H1 (cell line): ENCODE data around the gene VPS13C.

Experiments used
- CEBPB ChIP-seq: IDR thresholded peaks from 2 replicates; pipeline ENCODE4 v1.6.1; 2012; ENCODE audit warnings: low read depth, low read length
- CTBP2 ChIP-seq: IDR thresholded peaks from 2 replicates; pipeline ENCODE4 v1.7.0; 2011; ENCODE audit warnings: borderline replicate concordance, mild to moderate bottlenecking, moderate library complexity, mixed read lengths, low read length; ENCODE audit not compliant: insufficient read depth, insufficient read length
- CTCF ChIP-seq, 3 experiments: IDR thresholded peaks; 1 replicate in 2 of 3; 2 replicates in 1 of 3; pipeline versions ENCODE4 v1.5.1 to v1.6.1; 2011; ENCODE audit warnings: low read length in 3 of 3, mild to moderate bottlenecking in 3 of 3, inconsistent platforms in 2 of 3, low read depth in 1 of 3, moderate library complexity in 1 of 3; ENCODE audit not compliant: insufficient read depth in 1 of 3; ENCODE audit errors: control extremely low read depth in 1 of 3
- JUN ChIP-seq: IDR thresholded peaks from 2 replicates; pipeline ENCODE4 v1.6.1; 2011; ENCODE audit warnings: low read depth, mild to moderate bottlenecking, improper control_type of control experiment, low read length
- JUND ChIP-seq: IDR thresholded peaks from 2 replicates; pipeline ENCODE4 v1.6.1; 2011; ENCODE audit warnings: mild to moderate bottlenecking, improper control_type of control experiment, low read length
- NRF1 ChIP-seq: IDR thresholded peaks from 2 replicates; pipeline ENCODE4 v1.6.1; 2011; ENCODE audit warnings: mild to moderate bottlenecking, low read depth, low read length, improper control_type of control experiment
- PHF8 ChIP-seq: fragments of 200-600 bp; sonication (generic); conservative IDR thresholded peaks from 2 replicates; pipeline ENCODE4 v1.7.1; 2012; ENCODE audit warnings: low read depth, mild to moderate bottlenecking, inconsistent platforms, low read length, moderate library complexity
- POLR2A ChIP-seq, 2 experiments: IDR thresholded peaks; 1 replicate in 1 of 2; 2 replicates in 1 of 2; pipeline ENCODE4 v1.6.1; 2011; ENCODE audit warnings: low read depth in 2 of 2, low read length in 2 of 2, mild to moderate bottlenecking in 2 of 2; ENCODE audit errors: control extremely low read depth in 1 of 2
- POLR2AphosphoS5 ChIP-seq: IDR thresholded peaks from 2 replicates; pipeline ENCODE4 v1.6.1; 2011; ENCODE audit warnings: low read depth, low read length
- RAD21 ChIP-seq, 2 experiments: IDR thresholded peaks in 1 of 2; conservative IDR thresholded peaks in 1 of 2; 2 replicates each; pipeline ENCODE4 v1.6.1; 2011; ENCODE audit warnings: low read depth in 2 of 2, low read length in 2 of 2, improper control_type of control experiment in 1 of 2, inconsistent platforms in 1 of 2, mild to moderate bottlenecking in 1 of 2, moderate library complexity in 1 of 2
- SP1 ChIP-seq: IDR thresholded peaks from 2 replicates; pipeline ENCODE4 v1.6.1; 2011; ENCODE audit warnings: low read depth, low read length
- ZNF274 ChIP-seq: IDR thresholded peaks from 2 replicates; pipeline ENCODE4 v1.7.0; 2012; ENCODE audit warnings: low read length, borderline replicate concordance; ENCODE audit errors: extremely low read depth

DNA sequence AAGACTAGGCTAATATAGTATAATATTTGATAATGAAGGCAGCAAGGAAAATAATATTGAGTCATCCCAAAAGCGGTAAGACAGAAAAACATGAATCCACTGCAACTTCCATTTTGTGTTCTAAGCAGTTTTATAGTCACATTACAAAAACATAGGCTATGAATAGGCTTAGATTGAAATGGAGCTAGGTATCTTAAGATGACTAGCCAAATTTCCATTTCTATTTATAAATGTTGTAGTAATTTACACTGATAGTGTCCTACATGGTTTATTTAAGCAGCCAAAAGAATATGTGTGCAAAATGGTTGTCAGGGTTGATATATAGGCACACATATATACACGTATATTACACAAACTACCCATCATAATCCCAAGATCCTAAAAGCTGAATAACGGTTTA lies 82.0 kb downstream of the VPS13C start:
- TF ChIP-seq SP1 (no peak), JUN (no peak), POLR2AphosphoS5 (no peak), JUND (no peak), NRF1 (no peak), CTCF (IDR thresholded peaks at IDR 0.05; ENCODE audit: control extremely low read depth in 1 of 3, insufficient read depth in 1 of 3, low read depth in 1 of 3, low read length in 3 of 3) (no peak), RAD21 (IDR thresholded peaks at IDR 0.05 in 1 of 2, conservative IDR thresholded peaks at IDR 0.05 in 1 of 2; ENCODE audit: low read depth in 2 of 2, low read length in 2 of 2) (no peak), PHF8 (no peak), POLR2A (IDR thresholded peaks at IDR 0.05; ENCODE audit: control extremely low read depth in 1 of 2, low read depth in 2 of 2, low read length in 2 of 2) (no peak), CTBP2 (no peak), ZNF274 (no peak), CEBPB (no peak)
